Psoas muscle (tissue), 8 donors: ENCODE measurements around the gene MAN2A2. TPM values are rescaled to one million over a fixed set of nuclear protein-coding genes. Genes with fewer than 3 reads are reported as not detected.

ENCODE experiments used
- ATAC-seq, 4 donors: fragments of 200-7000 bp; cut with Tn5 transposase; one replicate each; pipeline ENCODE4 v1.9.1; 2020; ENCODE audit warnings: moderate library complexity in 3 of 4, mild to moderate bottlenecking in 2 of 4
- DNase-seq, 2 donors: peaks; one replicate each; pipeline ENCODE4 v3.0.0-alpha.2; 2020
- H3K27ac ChIP-seq: fragments of 200-600 bp; one replicate; pipeline ENCODE4 v1.8.0; 2022
- H3K27me3 ChIP-seq, 3 donors: fragments of 200-600 bp in 1 of 3; one replicate each; pipeline versions ENCODE4 v1.6.1 to v1.8.0; 2013 to 2022; ENCODE audit warnings: low read length in 2 of 3, mild to moderate bottlenecking in 2 of 3, moderate library complexity in 1 of 3; ENCODE audit not compliant: insufficient read depth in 3 of 3
- H3K36me3 ChIP-seq, 2 donors: fragments of 200-600 bp in 1 of 2; one replicate each; pipeline versions ENCODE4 v1.6.1 to v1.8.0; 2013 to 2022; ENCODE audit warnings: low read depth in 1 of 2, mild to moderate bottlenecking in 1 of 2, moderate library complexity in 1 of 2; ENCODE audit not compliant: insufficient read depth in 1 of 2
- H3K4me1 ChIP-seq: fragments of 200-600 bp; one replicate; pipeline ENCODE4 v1.8.0; 2022
- H3K4me3 ChIP-seq: fragments of 200-600 bp; one replicate; pipeline ENCODE4 v1.8.0; 2022; ENCODE audit warnings: mild to moderate bottlenecking
- H3K9me3 ChIP-seq: fragments of 200-600 bp; one replicate; pipeline ENCODE4 v1.8.0; 2022
- CTCF ChIP-seq: fragments of 200-600 bp; IDR thresholded peaks from one replicate; pipeline ENCODE4 v1.8.0; 2022; ENCODE audit warnings: antibody characterized with exemption
- WGBS, 3 donors: extraction: QIAGEN DNeasy Blood & Tissue Kit; methylation state at CpG; one replicate each; pipeline versions ENCODE4 v1.1.6 to v1.1.7; 2013; 5-methylcytosine and 5-hydroxymethylcytosine counted together
- intact Hi-C, 2 donors: fragments of 100-400 bp; cut with DNase I; formaldehyde crosslinking; loops; one replicate each; pipeline versions ENCODE4 v1.11.0 to v1.14.2; 2022
- polyA plus RNA-seq, 3 donors: library from polyadenylated mRNA; stranded (reverse); fragments of 200-250 nt; gene quantifications; one replicate each; pipeline ENCODE4 v1.2.3, GENCODE V29; 2013
- total RNA-seq, 4 donors: library from RNA; stranded (reverse); fragmentation: NEBNext Ultra II Directional in 2 of 4; extraction: Animal tissue kit (Norgen Biotek cat#: 25700) in 2 of 4; gene quantifications; one replicate each; pipeline versions ENCODE4 v1.2.1 to v1.2.4, GENCODE V29; 2021 to 2023
- donor health status: healthy with polysubstance abuse.
- donor health status: DM: no; HTN: no; CAD: no; lungs with moderate emphysema.
- donor health status: Bipolar disorder and iron deficiency.
- donor health status: healthy.
- donor health status: DM: yes; HTN: yes; CAD: no.
- donor health status: DM: no; HTN: no; CAD: no.
- donor health status: DM: no; HTN: no; CAD: no.
- donor health status: DM: yes; HTN: yes; CAD: no.

The MAN2A2 gene
- total and polyA plus RNA-seq, 7 donors: 22.9 to 127 (median 111) TPM

GRCh38 chr15:90915808-90916440 lies 12.8 kb downstream of the MAN2A2 start:
- 40 to 49% (median 46%) methylated on average over 23 to 25 of the region's 25 CpGs for WGBS, 3 donors
- no peaks in the 10 kb centered on the region for H3K27me3 ChIP-seq
- peak; percentile 61 to 87 for DNase-seq
- intact Hi-C loops: no loop called here
- peaks cover 23% of the 10 kb centered on the region for H3K4me1 ChIP-seq
- H3K4me3 ChIP-seq: peak overlapping the region; percentile 36
- H3K27ac ChIP-seq: peak overlapping the region; percentile 87
- no peaks in the 10 kb centered on the region for H3K9me3 ChIP-seq
- H3K36me3 ChIP-seq: peaks cover 14 to 99% of the 10 kb centered on the region in 2 donors
- no peak for TF ChIP-seq CTCF
- ATAC-seq: peak; percentile 77 to 89 (median 84)

GRCh38 chr15:90916461-90916860 lies 13.4 kb downstream of the MAN2A2 start:
- peak overlapping the region; percentile 36 for H3K4me3 ChIP-seq
- H3K27me3 ChIP-seq: no peaks in the 10 kb centered on the region
- TF ChIP-seq CTCF: no peak
- H3K27ac ChIP-seq: peak overlapping the region; percentile 87
- intact Hi-C loops: no loop called here
- peaks cover 14 to 99% of the 10 kb centered on the region in 2 donors for H3K36me3 ChIP-seq
- DNase-seq (no peak), ATAC-seq (peak in 1 of 4 donors; percentile 13)
- H3K9me3 ChIP-seq: no peaks in the 10 kb centered on the region
- WGBS, 3 donors: 80 to 89% (median 86%) methylated on average over 11 of the region's 11 CpGs
- peaks cover 23% of the 10 kb centered on the region for H3K4me1 ChIP-seq

- no peaks in the 10 kb centered on the region for H3K27me3 ChIP-seq
- intact Hi-C loops: no loop called here
- ATAC-seq (no peak), DNase-seq (peak in 1 of 2 donors; percentile 39)
- peak overlapping the region; percentile 87 for H3K27ac ChIP-seq
- peaks cover 13 to 97% of the 10 kb centered on the region in 2 donors for H3K36me3 ChIP-seq
- no peak overlapping the region for H3K4me3 ChIP-seq
- peaks cover 23% of the 10 kb centered on the region for H3K4me1 ChIP-seq
- no peak for TF ChIP-seq CTCF
- H3K9me3 ChIP-seq: no peaks in the 10 kb centered on the region
- WGBS, 3 donors: 91 to 96% (median 92%) methylated on average over 12 of the region's 12 CpGs
Measured at GRCh38 chr15:90917569-90917968, 14.5 kb downstream of the MAN2A2 start.

GRCh38 chr15:90918034-90918788 lies 15.1 kb downstream of the MAN2A2 start:
- H3K4me1 ChIP-seq: peaks cover 23% of the 10 kb centered on the region
- TF ChIP-seq CTCF: no peak
- H3K36me3 ChIP-seq: peaks cover 7 to 92% of the 10 kb centered on the region in 2 donors
- WGBS, 3 donors: 90 to 95% (median 91%) methylated on average over 23 of the region's 23 CpGs
- H3K27me3 ChIP-seq: no peaks in the 10 kb centered on the region
- ATAC-seq (no peak), DNase-seq (peak in 1 of 2 donors; percentile 28)
- H3K4me3 ChIP-seq: no peak overlapping the region
- no peak overlapping the region for H3K27ac ChIP-seq
- H3K9me3 ChIP-seq: no peaks in the 10 kb centered on the region
- intact Hi-C loops: no loop called here
